Activated naive CD4-positive, alpha-beta T cell treated with anti-CD3 and anti-CD28 coated beads, Interleukin-2, amount 50 U/mL, for 24 hours (primary cell): ENCODE results near the gene SPATA20.

Experiments
- H3K27ac Mint-ChIP-seq: one replicate; pipeline ENCODE4 v1.8.0; 2021; ENCODE audit warnings: mild to moderate bottlenecking, mixed read lengths
- H3K27me3 Mint-ChIP-seq: one replicate; pipeline ENCODE4 v1.8.0; 2021; ENCODE audit warnings: mixed read lengths
- H3K36me3 Mint-ChIP-seq: one replicate; pipeline ENCODE4 v1.8.0; 2021; ENCODE audit warnings: mixed read lengths
- H3K4me1 Mint-ChIP-seq: one replicate; pipeline ENCODE4 v1.8.0; 2021; ENCODE audit warnings: mixed read lengths
- H3K4me3 Mint-ChIP-seq: one replicate; pipeline ENCODE4 v1.8.0; 2021; ENCODE audit warnings: mild to moderate bottlenecking, mixed read lengths
- H3K9me3 Mint-ChIP-seq: one replicate; pipeline ENCODE4 v1.8.0; 2021; ENCODE audit warnings: mixed read lengths

Gene SPATA20

GRCh38 chr17:50585346-50585745 lies 38.4 kb downstream of the SPATA20 start:
- Mint-ChIP-seq H3K36me3 (no peaks in the 10 kb centered on the region), H3K4me3 (no peak overlapping the region), H3K27me3 (no peaks in the 10 kb centered on the region), H3K4me1 (no peaks in the 10 kb centered on the region), H3K9me3 (no peaks in the 10 kb centered on the region), H3K27ac (no peak overlapping the region)

- H3K27me3 Mint-ChIP-seq: no peaks in the 10 kb centered on the region
- no peaks in the 10 kb centered on the region for H3K36me3 Mint-ChIP-seq
- H3K27ac Mint-ChIP-seq: no peak overlapping the region
- no peaks in the 10 kb centered on the region for H3K4me1 Mint-ChIP-seq
- H3K4me3 Mint-ChIP-seq: no peak overlapping the region
- no peaks in the 10 kb centered on the region for H3K9me3 Mint-ChIP-seq
These were observed 38.9 kb downstream of the SPATA20 start for GRCh38 chr17:50585891-50586290.

GRCh38 chr17:50586421-50587247 lies 39.7 kb downstream of the SPATA20 start:
- Mint-ChIP-seq H3K27ac (peak overlapping the region; percentile 75), H3K36me3 (no peaks in the 10 kb centered on the region), H3K27me3 (no peaks in the 10 kb centered on the region), H3K9me3 (no peaks in the 10 kb centered on the region), H3K4me1 (no peaks in the 10 kb centered on the region), H3K4me3 (no peak overlapping the region)

DNA sequence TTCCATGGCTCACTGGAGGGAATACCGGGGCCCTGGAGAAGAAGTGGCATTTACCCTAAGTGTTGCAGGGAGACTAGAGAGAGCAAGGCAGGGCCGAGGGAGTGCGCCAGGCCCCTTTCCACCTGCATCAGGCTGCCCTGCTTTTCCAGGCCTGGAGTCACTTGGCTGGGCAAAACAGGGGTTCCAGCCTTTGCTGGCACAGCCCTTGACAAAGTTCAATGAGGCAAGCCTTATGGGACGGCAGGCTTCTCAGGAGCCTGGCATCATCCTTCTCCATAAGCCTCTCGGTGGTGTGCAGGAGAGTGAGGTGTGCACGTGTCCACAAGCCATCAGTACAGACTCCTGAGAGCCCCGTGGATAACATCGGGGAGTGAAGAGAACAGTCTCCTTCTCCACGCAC lies 40.6 kb downstream of the SPATA20 start:
- Mint-ChIP-seq H3K4me3 (no peak overlapping the region), H3K27me3 (no peaks in the 10 kb centered on the region), H3K9me3 (no peaks in the 10 kb centered on the region), H3K4me1 (no peaks in the 10 kb centered on the region), H3K36me3 (no peaks in the 10 kb centered on the region), H3K27ac (no peak overlapping the region)

DNA sequence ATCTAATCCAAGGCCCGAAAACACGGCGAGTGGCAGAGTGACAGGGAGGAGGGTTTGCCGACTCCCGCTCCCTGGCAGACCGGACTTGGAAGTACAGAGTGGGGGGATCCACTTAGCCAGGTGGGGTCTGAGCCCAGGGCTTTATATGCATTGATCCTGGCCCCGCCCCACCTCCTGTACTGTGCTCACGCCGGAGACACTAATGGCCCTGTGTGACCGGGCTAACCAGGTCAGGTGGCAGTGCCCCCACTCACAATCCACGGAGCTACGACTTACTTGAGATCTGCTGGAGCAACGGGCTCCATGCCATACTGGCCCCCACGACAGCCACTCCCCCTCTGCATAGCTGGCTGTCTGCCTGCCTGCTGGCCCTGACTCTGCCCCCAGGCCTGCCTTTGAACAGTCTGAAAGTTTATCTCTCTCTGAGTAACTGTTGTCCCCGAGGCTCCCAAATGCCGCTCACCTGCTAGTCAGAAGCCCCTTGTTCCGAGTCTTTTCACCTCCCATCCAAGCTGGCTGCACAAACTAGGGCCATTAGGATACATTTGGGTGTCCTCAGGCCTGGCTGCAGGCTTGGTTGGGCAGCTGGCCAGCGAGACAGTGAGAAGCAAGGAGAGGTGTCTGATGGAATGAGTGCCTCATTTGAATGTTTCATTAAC lies 41.5 kb downstream of the SPATA20 start:
- no peaks in the 10 kb centered on the region for H3K9me3 Mint-ChIP-seq
- no peaks in the 10 kb centered on the region for H3K36me3 Mint-ChIP-seq
- no peak overlapping the region for H3K27ac Mint-ChIP-seq
- H3K4me1 Mint-ChIP-seq: no peaks in the 10 kb centered on the region
- no peaks in the 10 kb centered on the region for H3K27me3 Mint-ChIP-seq
- no peak overlapping the region for H3K4me3 Mint-ChIP-seq

DNA sequence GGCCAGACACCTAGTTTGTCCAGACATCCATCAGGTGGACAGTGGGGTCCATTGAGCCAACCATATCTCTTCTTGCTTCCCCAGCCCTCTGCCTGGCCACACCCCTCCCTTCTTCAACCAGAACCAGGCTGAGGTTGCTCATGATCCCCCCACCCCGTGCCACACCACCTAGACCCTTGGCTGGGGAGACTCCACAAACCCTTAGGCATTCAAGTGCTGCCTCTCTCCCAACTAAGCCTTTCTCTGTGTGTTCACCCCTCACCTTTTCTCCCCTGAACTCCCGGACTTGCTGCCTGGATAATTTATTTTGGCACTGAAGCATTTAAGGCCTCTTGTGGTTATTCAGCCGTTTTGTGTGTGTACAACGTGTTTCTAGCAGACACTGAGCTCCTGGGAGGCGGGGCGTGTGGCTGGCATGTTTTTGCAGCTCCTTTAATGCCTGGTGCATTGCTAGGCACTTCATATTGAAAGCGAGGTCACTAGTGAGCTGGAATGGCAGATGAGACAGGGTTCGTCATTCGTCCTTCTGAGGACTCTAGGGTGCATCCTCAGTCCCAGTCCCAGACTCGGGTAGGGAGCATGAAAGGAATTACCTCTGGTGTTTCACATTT lies 42.2 kb downstream of the SPATA20 start:
- Mint-ChIP-seq H3K27me3 (no peaks in the 10 kb centered on the region), H3K27ac (no peak overlapping the region), H3K4me3 (no peak overlapping the region), H3K36me3 (no peaks in the 10 kb centered on the region), H3K4me1 (no peaks in the 10 kb centered on the region), H3K9me3 (no peaks in the 10 kb centered on the region)

DNA sequence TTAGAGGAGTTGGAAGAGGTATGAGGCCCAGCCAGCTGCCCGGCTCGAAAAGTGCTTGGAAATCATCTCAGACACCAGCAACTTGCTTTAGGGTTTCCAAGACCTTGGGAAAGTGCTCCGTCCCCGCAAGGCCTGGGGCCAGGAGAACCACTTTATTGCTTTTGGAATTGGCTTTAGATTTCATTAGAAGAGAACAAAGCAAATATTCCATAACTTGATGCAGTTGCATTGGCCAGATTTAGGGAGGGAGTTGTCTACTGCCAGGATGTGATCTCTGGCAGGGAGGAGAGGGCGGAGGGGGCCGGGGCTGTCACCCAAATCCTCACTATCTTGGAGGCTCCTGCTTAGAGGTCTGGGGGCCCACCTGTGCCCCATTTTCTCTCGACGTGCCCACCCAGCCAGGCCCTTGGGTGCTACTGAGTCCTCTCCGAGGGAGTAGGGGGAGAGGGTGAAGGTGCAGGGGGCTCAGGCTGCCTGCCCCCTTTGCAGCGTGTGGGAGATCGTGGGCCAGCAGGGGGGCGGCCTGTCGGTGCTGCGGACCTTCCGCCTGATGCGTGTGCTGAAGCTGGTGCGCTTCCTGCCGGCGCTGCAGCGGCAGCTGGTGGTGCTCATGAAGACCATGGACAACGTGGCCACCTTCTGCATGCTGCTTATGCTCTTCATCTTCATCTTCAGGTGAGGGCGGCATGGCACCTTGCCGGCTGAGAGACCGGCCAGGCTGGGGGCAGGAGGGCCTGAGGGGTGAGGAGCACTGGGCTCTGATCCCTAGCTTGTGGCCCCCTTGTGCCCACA lies 44.2 kb downstream of the SPATA20 start:
- H3K36me3 Mint-ChIP-seq: no peaks in the 10 kb centered on the region

DNA sequence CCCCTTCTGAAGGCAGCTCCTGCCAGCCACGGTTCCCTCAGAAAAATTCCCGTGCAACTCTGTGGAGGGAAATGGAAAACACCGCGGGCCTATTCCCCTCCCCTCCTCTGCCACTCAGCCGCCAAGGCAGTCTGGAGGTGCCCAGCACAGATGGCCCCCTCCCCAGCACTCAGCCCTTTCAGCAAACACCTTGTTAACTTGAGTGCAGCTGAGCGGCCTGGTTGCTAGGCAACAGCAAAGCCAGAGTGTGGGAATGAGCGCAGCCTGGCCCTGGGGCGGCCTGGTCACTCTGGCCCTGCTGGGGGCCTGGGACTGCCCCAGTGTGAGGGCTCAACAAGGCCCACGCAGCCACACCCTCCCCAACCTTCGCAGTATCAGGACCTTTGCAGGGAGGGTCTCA lies 46.3 kb downstream of the SPATA20 start:
- H3K4me1 Mint-ChIP-seq: no peaks in the 10 kb centered on the region
- no peaks in the 10 kb centered on the region for H3K36me3 Mint-ChIP-seq
- H3K4me3 Mint-ChIP-seq: no peak overlapping the region
- no peaks in the 10 kb centered on the region for H3K9me3 Mint-ChIP-seq
- H3K27me3 Mint-ChIP-seq: no peaks in the 10 kb centered on the region
- H3K27ac Mint-ChIP-seq: no peak overlapping the region

More for the DNA sequence above, 44.2 kb downstream of the SPATA20 start:
- Mint-ChIP-seq H3K4me1 (no peaks in the 10 kb centered on the region), H3K27ac (no peak overlapping the region), H3K4me3 (no peak overlapping the region), H3K27me3 (no peaks in the 10 kb centered on the region), H3K9me3 (no peaks in the 10 kb centered on the region)

GRCh38 chr17:50594128-50594823 lies 47.3 kb downstream of the SPATA20 start:
- Mint-ChIP-seq H3K27me3 (no peaks in the 10 kb centered on the region), H3K36me3 (no peaks in the 10 kb centered on the region), H3K4me3 (no peak overlapping the region), H3K27ac (no peak overlapping the region), H3K9me3 (no peaks in the 10 kb centered on the region), H3K4me1 (no peaks in the 10 kb centered on the region)

- Mint-ChIP-seq H3K4me1 (no peaks in the 10 kb centered on the region), H3K27me3 (no peaks in the 10 kb centered on the region), H3K36me3 (no peaks in the 10 kb centered on the region), H3K4me3 (no peak overlapping the region), H3K9me3 (no peaks in the 10 kb centered on the region), H3K27ac (no peak overlapping the region)
These were observed 47.9 kb downstream of the SPATA20 start for GRCh38 chr17:50594892-50595291.

DNA sequence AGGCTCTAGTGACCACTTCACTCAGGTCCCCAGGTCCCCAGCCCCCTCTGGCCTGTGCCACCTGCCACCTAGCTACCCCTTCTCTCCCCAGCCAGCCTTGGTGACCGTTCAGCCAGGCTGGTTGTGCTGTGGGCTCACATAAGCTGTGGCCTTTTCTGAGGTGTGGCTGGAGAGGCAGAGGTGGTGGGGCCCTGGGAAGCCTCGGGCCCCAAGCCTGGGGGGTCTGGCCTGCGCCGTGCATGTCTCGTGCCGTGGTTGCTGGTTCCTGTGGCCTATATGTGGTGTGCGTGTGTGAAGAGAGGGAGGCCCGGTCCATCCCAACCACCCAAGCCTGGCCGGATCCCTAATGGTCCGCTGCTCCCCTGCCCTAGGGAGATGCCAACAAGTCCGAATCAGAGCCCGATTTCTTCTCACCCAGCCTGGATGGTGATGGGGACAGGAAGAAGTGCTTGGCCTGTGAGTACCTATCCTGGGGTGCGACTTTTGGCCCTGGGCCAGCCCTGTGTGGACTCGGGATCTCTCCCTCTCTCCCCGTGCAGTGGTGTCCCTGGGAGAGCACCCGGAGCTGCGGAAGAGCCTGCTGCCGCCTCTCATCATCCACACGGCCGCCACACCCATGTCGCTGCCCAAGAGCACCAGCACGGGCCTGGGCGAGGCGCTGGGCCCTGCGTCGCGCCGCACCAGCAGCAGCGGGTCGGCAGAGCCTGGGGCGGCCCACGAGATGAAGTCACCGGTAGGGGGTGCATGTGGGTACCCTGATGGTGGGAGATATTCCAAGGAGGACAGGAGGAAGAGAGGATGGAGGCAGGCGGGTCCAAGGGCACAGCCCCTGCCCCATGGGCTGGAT lies 49.4 kb downstream of the SPATA20 start:
- Mint-ChIP-seq H3K27me3 (peaks cover 2% of the 10 kb centered on the region), H3K36me3 (no peaks in the 10 kb centered on the region)

DNA sequence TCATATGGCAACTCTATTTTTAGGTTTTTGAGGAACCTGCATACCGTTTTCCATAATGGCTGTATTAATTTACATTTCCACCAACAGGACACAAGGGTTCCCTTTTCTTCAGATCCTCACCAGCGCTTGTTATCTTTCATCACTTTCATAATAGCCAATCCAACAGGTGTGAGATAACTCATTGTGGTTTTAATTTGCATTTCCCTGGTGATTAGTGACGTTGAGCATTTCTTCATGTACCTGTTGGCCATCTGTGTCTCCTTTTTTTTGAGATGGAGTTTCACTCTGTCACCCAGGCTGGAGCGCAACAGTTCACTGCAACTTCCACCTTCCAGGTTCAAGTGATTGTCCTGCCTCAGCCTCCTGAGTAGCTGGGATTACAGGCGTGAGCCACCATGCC lies 51.5 kb downstream of the SPATA20 start:
- Mint-ChIP-seq H3K4me1 (no peaks in the 10 kb centered on the region), H3K27me3 (peaks cover 5% of the 10 kb centered on the region), H3K9me3 (no peaks in the 10 kb centered on the region), H3K36me3 (no peaks in the 10 kb centered on the region), H3K27ac (no peak overlapping the region), H3K4me3 (no peak overlapping the region)

More for the DNA sequence above, 49.4 kb downstream of the SPATA20 start:
- Mint-ChIP-seq H3K27ac (no peak overlapping the region), H3K4me3 (no peak overlapping the region), H3K9me3 (no peaks in the 10 kb centered on the region), H3K4me1 (no peaks in the 10 kb centered on the region)

DNA sequence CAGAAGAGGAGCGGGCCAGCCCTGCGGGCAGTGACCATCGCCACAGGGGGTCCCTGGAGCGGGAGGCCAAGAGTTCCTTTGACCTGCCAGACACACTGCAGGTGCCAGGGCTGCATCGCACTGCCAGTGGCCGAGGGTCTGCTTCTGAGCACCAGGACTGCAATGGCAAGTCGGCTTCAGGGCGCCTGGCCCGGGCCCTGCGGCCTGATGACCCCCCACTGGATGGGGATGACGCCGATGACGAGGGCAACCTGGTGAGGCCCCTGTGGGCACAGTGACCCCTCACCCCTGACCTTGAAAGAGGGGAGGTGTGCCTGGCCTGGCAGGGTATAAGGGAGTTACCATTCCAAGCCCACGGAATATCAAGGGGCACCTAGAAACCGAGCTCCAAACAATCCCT lies 52.6 kb downstream of the SPATA20 start:
- H3K27me3 Mint-ChIP-seq: peaks cover 6% of the 10 kb centered on the region
- H3K4me1 Mint-ChIP-seq: no peaks in the 10 kb centered on the region
- no peaks in the 10 kb centered on the region for H3K36me3 Mint-ChIP-seq
- H3K4me3 Mint-ChIP-seq: no peak overlapping the region
- H3K9me3 Mint-ChIP-seq: no peaks in the 10 kb centered on the region
- H3K27ac Mint-ChIP-seq: no peak overlapping the region

DNA sequence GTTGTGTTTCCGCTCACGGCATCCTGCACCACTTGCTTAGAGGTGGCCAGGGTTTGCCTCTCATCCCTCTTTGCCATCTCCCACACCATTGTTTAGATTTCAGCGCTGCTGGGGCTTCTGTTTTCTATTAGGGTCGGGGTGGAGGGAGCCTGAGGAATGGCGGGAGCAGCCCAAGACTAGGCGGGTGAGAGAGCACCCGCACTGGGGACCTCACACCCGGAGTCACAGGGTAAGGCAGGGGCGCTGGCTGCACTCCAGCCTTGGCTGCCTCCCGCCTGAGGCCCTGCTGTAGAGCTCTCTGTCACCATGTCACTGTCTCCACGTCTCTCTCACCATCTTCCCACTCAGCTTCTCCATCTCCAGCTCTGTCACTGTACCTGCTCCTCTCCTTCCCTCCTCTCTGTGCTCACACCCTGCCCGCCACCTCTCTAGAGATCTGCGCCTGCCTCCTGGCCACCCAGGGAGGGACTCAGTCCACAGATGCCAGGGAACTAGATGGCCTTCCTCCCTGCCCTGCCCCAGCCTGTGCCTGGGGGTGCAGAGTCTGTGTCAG lies 54.9 kb downstream of the SPATA20 start:
- Mint-ChIP-seq H3K36me3 (no peaks in the 10 kb centered on the region), H3K9me3 (no peaks in the 10 kb centered on the region), H3K4me1 (no peaks in the 10 kb centered on the region), H3K27me3 (peaks cover 9% of the 10 kb centered on the region), H3K4me3 (no peak overlapping the region), H3K27ac (no peak overlapping the region)
